ENCODE results near the gene ZNRD2.

ZNRD2 gene

DNA sequence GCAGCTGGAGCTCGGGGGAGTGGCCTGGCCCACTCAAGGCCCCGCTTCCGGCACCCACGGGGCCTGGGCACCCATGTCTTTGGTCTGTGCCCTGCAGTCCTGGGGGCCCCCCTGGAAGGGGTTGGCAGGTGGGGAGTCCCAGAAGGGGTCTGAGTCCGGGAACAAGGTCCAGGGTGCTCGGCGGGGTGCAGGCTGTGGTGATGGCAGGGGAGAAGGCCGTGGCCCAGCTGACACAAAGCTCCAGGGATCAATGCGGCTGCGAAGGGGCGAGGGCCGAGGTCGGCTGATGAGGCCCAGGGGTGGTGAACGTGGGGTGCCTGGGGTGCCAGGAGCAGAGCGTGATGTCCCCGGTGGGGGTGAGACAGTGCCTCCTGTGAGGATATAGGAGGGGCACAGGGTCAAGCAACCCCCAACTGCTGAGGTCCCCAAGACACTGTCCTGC is 28.0 kb downstream of the ZNRD2 start:
- POLR2A ChIA-PET: no interaction called here
- no peak overlapping the region for H3K4me3 ChIP-seq (ENCODE audit: low read depth, low read length)
- CTCF ChIA-PET: no interaction called here

More for the DNA sequence above, 28.0 kb downstream of the ZNRD2 start:
- peaks cover 0 to 30% of the 10 kb centered on the region in 2 experiments; a peak in 2 of 3 replicates for H3K36me3 ChIP-seq (ENCODE audit: control insufficient read depth in 2 of 2, insufficient read depth in 1 of 2, low read length in 2 of 2)
- no peak for TF ChIP-seq ZNF518A (tag by site-specific recombination; conservative IDR thresholded peaks at IDR 0.05; ENCODE audit: low read depth)
- TF ChIP-seq ZFHX2 (tag by site-specific recombination; conservative IDR thresholded peaks at IDR 0.05): no peak
- TF ChIP-seq GLI4 (tag by site-specific recombination; IDR thresholded peaks at IDR 0.05): no peak
- TF ChIP-seq GLIS1 (tag by site-specific recombination; IDR thresholded peaks at IDR 0.05): peak; percentile 37; the same call in 1 of the 2 replicates
- TF ChIP-seq, protein P1, sequence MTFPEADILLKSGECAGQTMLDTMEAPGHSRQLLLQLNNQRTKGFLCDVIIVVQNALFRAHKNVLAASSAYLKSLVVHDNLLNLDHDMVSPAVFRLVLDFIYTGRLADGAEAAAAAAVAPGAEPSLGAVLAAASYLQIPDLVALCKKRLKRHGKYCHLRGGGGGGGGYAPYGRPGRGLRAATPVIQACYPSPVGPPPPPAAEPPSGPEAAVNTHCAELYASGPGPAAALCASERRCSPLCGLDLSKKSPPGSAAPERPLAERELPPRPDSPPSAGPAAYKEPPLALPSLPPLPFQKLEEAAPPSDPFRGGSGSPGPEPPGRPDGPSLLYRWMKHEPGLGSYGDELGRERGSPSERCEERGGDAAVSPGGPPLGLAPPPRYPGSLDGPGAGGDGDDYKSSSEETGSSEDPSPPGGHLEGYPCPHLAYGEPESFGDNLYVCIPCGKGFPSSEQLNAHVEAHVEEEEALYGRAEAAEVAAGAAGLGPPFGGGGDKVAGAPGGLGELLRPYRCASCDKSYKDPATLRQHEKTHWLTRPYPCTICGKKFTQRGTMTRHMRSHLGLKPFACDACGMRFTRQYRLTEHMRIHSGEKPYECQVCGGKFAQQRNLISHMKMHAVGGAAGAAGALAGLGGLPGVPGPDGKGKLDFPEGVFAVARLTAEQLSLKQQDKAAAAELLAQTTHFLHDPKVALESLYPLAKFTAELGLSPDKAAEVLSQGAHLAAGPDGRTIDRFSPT (tag by site-specific recombination; IDR thresholded peaks at IDR 0.05): no peak
- TF ChIP-seq GLIS2 (tag by site-specific recombination; IDR thresholded peaks at IDR 0.05): peak; percentile 51
- TF ChIP-seq ZNF768 (tag by site-specific recombination; IDR thresholded peaks at IDR 0.05): no peak
- no peak for TF ChIP-seq ZBTB48 (tag by site-specific recombination; IDR thresholded peaks at IDR 0.05)
- TF ChIP-seq ZNF280C (tag by site-specific recombination; IDR thresholded peaks at IDR 0.05): no peak
- TF ChIP-seq ZNF558 (tag by site-specific recombination; IDR thresholded peaks at IDR 0.05): no peak
- TF ChIP-seq GFI1B (tag by site-specific recombination; IDR thresholded peaks at IDR 0.05): no peak
- TF ChIP-seq, protein P2, sequence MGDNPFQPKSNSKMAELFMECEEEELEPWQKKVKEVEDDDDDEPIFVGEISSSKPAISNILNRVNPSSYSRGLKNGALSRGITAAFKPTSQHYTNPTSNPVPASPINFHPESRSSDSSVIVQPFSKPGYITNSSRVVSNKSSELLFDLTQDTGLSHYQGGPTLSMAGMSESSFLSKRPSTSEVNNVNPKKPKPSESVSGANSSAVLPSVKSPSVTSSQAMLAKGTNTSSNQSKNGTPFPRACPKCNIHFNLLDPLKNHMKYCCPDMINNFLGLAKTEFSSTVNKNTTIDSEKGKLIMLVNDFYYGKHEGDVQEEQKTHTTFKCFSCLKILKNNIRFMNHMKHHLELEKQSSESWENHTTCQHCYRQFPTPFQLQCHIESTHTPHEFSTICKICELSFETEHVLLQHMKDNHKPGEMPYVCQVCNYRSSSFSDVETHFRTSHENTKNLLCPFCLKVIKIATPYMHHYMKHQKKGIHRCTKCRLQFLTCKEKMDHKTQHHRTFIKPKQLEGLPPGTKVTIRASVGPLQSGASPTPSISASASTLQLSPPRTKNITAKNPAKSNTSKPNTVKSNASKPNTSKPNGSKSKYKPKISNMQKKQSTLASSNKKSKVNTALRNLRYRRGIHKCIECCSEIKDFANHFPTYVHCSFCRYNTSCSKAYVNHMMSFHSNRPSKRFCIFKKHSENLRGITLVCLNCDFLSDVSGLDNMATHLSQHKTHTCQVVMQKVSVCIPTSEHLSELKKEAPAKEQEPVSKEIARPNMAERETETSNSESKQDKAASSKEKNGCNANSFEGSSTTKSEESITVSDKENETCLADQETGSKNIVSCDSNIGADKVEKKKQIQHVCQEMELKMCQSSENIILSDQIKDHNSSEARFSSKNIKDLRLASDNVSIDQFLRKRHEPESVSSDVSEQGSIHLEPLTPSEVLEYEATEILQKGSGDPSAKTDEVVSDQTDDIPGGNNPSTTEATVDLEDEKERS (tag by site-specific recombination; IDR thresholded peaks at IDR 0.05): no peak
- no peak for TF ChIP-seq ZNF169 (tag by site-specific recombination; IDR thresholded peaks at IDR 0.05)
- H3K27ac ChIP-seq (ENCODE audit: extremely low read depth, low read depth, low read length): no peak overlapping the region
- H3K9me3 ChIP-seq (ENCODE audit: control insufficient read depth, insufficient read depth, low read depth, low read length): no peaks in the 10 kb centered on the region
- no peaks in the 10 kb centered on the region for H3K4me1 ChIP-seq (ENCODE audit: control insufficient read depth, insufficient read depth, low read length)
